HUES64 (cell line): ENCODE measurements around the gene HGFAC.
A peak's percentile ranks its signal among the peaks of the same experiment; 100 is the strongest.

ENCODE experiments used
- H3K27ac ChIP-seq: 2 replicates; pipeline ENCODE4 v1.7.0; 2013; ENCODE audit warnings: low read depth, low read length, inconsistent platforms
- H3K27me3 ChIP-seq: 2 replicates; pipeline ENCODE4 v1.6.1; 2013; ENCODE audit warnings: mild to moderate bottlenecking, low read length; ENCODE audit not compliant: insufficient read depth
- H3K36me3 ChIP-seq: 2 replicates; pipeline ENCODE4 v1.6.1; 2013; ENCODE audit warnings: mild to moderate bottlenecking, low read length; ENCODE audit not compliant: insufficient read depth
- H3K4me1 ChIP-seq: 2 replicates; pipeline ENCODE4 v1.6.1; 2013; ENCODE audit warnings: mild to moderate bottlenecking, low read length, moderate library complexity; ENCODE audit not compliant: insufficient read depth
- H3K4me3 ChIP-seq: 2 replicates; pipeline ENCODE4 v1.5.1; 2013; ENCODE audit warnings: mild to moderate bottlenecking, low read length, moderate library complexity
- H3K9ac ChIP-seq: 2 replicates; pipeline ENCODE4 v1.6.1; 2013; ENCODE audit warnings: mild to moderate bottlenecking, low read depth, low read length
- H3K9me3 ChIP-seq: 2 replicates; pipeline ENCODE4 v1.6.1; 2013; ENCODE audit warnings: low read depth, low read length; ENCODE audit not compliant: insufficient read depth
- WGBS: fragments of 150-250, 120-280 bp; methylation state at CpG from one replicate; pipeline ENCODE4 v1.1.7; 2013; ENCODE audit warnings: missing lambda C conversion rate; 5-methylcytosine and 5-hydroxymethylcytosine counted together

Gene HGFAC

GRCh38 chr4:3479358-3480101, 37.8 kb downstream of the HGFAC start:
- no peak overlapping the region for H3K9ac ChIP-seq
- no peak overlapping the region for H3K27ac ChIP-seq
- H3K9me3 ChIP-seq, result no peaks in the 10 kb centered on the region
- H3K36me3 ChIP-seq, result no peaks in the 10 kb centered on the region
- peaks cover 12% of the 10 kb centered on the region for H3K4me1 ChIP-seq
- peaks cover 58% of the 10 kb centered on the region for H3K27me3 ChIP-seq
- no peak overlapping the region for H3K4me3 ChIP-seq
- 93% methylated on average over 25 of the region's 25 CpGs for WGBS

GRCh38 chr4:3480528-3481112, 38.9 kb downstream of the HGFAC start:
- H3K27me3 ChIP-seq, result peaks cover 59% of the 10 kb centered on the region
- H3K36me3 ChIP-seq, result no peaks in the 10 kb centered on the region
- no peaks in the 10 kb centered on the region for H3K9me3 ChIP-seq
- peak overlapping the region; percentile 73; the same call in 1 of the 2 replicates for H3K27ac ChIP-seq
- 2% methylated on average over 17 of the region's 17 CpGs for WGBS
- peak overlapping the region; percentile 15; the same call in 1 of the 2 replicates for H3K4me3 ChIP-seq
- H3K9ac ChIP-seq, result no peak overlapping the region
- peaks cover 18% of the 10 kb centered on the region for H3K4me1 ChIP-seq

- Histone ChIP-seq H3K27me3 (peaks cover 63% of the 10 kb centered on the region), H3K9ac (no peak overlapping the region), H3K9me3 (no peaks in the 10 kb centered on the region), H3K4me3 (peak overlapping the region; percentile 15; the same call in 1 of the 2 replicates), H3K27ac (no peak overlapping the region; the same call in 1 of the 2 replicates), H3K36me3 (no peaks in the 10 kb centered on the region), H3K4me1 (peaks cover 20% of the 10 kb centered on the region)
- 2% methylated on average over 5 of the region's 5 CpGs for WGBS
These were observed 39.4 kb downstream of the HGFAC start for GRCh38 chr4:3481113-3481531.

GRCh38 chr4:3481783-3482393, 40.1 kb downstream of the HGFAC start:
- 54% methylated on average over 19 of the region's 19 CpGs for WGBS
- no peaks in the 10 kb centered on the region for H3K36me3 ChIP-seq
- H3K27ac ChIP-seq, result no peak overlapping the region
- peaks cover 65% of the 10 kb centered on the region for H3K27me3 ChIP-seq
- H3K4me1 ChIP-seq, result peaks cover 20% of the 10 kb centered on the region
- no peaks in the 10 kb centered on the region for H3K9me3 ChIP-seq
- no peak overlapping the region for H3K9ac ChIP-seq
- H3K4me3 ChIP-seq, result no peak overlapping the region

- H3K4me1 ChIP-seq, result peaks cover 20% of the 10 kb centered on the region
- no peak overlapping the region for H3K4me3 ChIP-seq
- no peaks in the 10 kb centered on the region for H3K36me3 ChIP-seq
- WGBS, result 91% methylated on average over 12 of the region's 12 CpGs
- H3K9me3 ChIP-seq, result no peaks in the 10 kb centered on the region
- no peak overlapping the region for H3K27ac ChIP-seq
- peaks cover 67% of the 10 kb centered on the region for H3K27me3 ChIP-seq
- no peak overlapping the region for H3K9ac ChIP-seq
These were observed 40.9 kb downstream of the HGFAC start for GRCh38 chr4:3482707-3483106.

GRCh38 chr4:3483471-3483921, 41.7 kb downstream of the HGFAC start:
- Histone ChIP-seq H3K36me3 (no peaks in the 10 kb centered on the region), H3K4me1 (peaks cover 20% of the 10 kb centered on the region), H3K9me3 (no peaks in the 10 kb centered on the region), H3K4me3 (no peak overlapping the region), H3K27me3 (peaks cover 75% of the 10 kb centered on the region), H3K9ac (no peak overlapping the region), H3K27ac (no peak overlapping the region)
- 87% methylated on average over 23 of the region's 23 CpGs for WGBS

GRCh38 chr4:3484057-3484973, 42.5 kb downstream of the HGFAC start:
- H3K4me3 ChIP-seq, result no peak overlapping the region
- peaks cover 20% of the 10 kb centered on the region for H3K4me1 ChIP-seq
- WGBS, result 74% methylated on average over 45 of the region's 45 CpGs
- no peaks in the 10 kb centered on the region for H3K9me3 ChIP-seq
- no peaks in the 10 kb centered on the region for H3K36me3 ChIP-seq
- peaks cover 75% of the 10 kb centered on the region for H3K27me3 ChIP-seq
- H3K9ac ChIP-seq, result no peak overlapping the region
- no peak overlapping the region for H3K27ac ChIP-seq

GRCh38 chr4:3485011-3485791, 43.4 kb downstream of the HGFAC start:
- WGBS, result 52% methylated on average over 36 of the region's 36 CpGs
- Histone ChIP-seq H3K27ac (no peak overlapping the region), H3K27me3 (peaks cover 83% of the 10 kb centered on the region), H3K9me3 (no peaks in the 10 kb centered on the region), H3K36me3 (no peaks in the 10 kb centered on the region), H3K4me1 (peaks cover 20% of the 10 kb centered on the region), H3K4me3 (no peak overlapping the region), H3K9ac (no peak overlapping the region)

- H3K9me3 ChIP-seq, result no peaks in the 10 kb centered on the region
- WGBS, result 88% methylated on average over 24 of the region's 25 CpGs
- H3K27me3 ChIP-seq, result peaks cover 91% of the 10 kb centered on the region
- H3K4me1 ChIP-seq, result peaks cover 16% of the 10 kb centered on the region
- no peak overlapping the region for H3K27ac ChIP-seq
- no peak overlapping the region for H3K4me3 ChIP-seq
- H3K9ac ChIP-seq, result no peak overlapping the region
- no peaks in the 10 kb centered on the region for H3K36me3 ChIP-seq
These were observed 44.2 kb downstream of the HGFAC start for GRCh38 chr4:3485886-3486540.
